NCI-H2196 (cell line): Measurements from ENCODE around the gene UNC5B.

Experiments used
- DNase-seq: peaks from one replicate; lab custom pipeline; 2025; ENCODE audit not compliant: unreplicated experiment; lab: John Stamatoyannopoulos, UW

Gene UNC5B

GRCh38 chr10:71237843-71238623 lies 25.7 kb downstream of the UNC5B start:
- DNase-seq = no peak

DNA sequence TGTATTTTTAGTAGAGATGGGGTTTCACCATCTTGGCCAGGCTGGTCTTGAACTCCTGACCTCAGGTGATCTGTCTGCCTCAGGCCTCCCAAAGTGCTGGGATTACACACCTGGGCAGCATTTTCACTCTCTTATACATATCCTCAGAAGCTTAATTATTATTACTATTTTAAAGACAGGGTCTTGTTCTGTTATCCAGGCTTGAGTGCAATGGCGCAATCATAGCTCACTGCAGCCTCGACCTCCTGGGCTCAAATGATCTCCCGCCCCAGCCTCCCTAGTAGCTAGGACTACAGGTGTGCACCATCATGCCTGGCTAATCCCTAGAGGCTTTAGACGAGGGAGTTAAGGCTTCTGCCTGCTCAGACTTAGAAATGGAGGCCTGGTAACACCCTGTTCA lies 26.3 kb downstream of the UNC5B start:
- DNase-seq = no peak

GRCh38 chr10:71239131-71239915 lies 27.0 kb downstream of the UNC5B start:
- DNase-seq = no peak

- DNase-seq = no peak
Measured at GRCh38 chr10:71239946-71240795, 27.8 kb downstream of the UNC5B start.

- DNase-seq = no peak
Measured at GRCh38 chr10:71241114-71241829, 28.9 kb downstream of the UNC5B start.

DNA sequence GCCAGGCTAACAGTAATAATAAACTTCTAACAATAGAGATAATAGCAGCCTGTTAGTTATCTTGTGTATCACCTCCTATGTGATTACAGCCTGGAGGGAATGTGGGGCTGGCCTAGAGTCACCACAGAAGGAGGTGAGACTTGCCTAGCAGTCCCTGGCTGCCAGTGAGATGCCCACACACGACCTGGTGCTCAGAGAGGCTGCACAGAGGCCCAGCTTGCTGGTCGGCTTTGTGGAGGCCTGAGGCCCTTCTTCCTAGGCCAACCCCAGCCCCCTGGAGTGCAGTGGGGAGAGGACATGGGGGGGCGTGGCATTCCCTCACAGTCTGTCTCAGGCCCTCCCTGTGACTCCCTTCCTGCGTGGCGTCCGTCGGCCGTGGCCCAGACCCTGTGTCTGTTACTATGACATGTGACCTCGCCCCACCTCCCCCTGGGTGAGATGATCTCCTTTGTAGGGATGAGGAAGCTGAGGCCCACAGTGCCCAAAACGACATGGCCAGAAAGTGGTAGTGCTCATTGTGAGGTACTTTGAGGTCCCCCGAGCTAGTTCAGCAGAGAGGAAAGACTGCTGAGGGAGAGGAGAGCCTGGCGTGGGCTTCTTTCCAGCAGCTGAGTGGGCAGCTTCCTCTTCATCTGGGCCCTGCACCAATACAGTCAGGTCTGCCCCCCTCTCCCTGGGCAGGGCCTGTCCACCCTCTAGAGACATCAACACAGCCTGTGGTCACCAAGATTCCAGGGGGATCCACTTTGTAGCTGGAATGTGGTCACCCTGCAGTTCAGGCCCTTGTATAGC lies 29.7 kb downstream of the UNC5B start:
- DNase-seq = no peak

GRCh38 chr10:71242622-71243009 lies 30.2 kb downstream of the UNC5B start:
- DNase-seq = no peak

GRCh38 chr10:71243756-71244395 lies 31.5 kb downstream of the UNC5B start:
- no peak for DNase-seq

- no peak for DNase-seq
Measured at GRCh38 chr10:71244431-71245419, 32.4 kb downstream of the UNC5B start.

- DNase-seq = no peak
Measured at GRCh38 chr10:71245420-71246325, 33.3 kb downstream of the UNC5B start.

- DNase-seq = no peak
Measured at GRCh38 chr10:71246591-71247413, 34.4 kb downstream of the UNC5B start.

DNA sequence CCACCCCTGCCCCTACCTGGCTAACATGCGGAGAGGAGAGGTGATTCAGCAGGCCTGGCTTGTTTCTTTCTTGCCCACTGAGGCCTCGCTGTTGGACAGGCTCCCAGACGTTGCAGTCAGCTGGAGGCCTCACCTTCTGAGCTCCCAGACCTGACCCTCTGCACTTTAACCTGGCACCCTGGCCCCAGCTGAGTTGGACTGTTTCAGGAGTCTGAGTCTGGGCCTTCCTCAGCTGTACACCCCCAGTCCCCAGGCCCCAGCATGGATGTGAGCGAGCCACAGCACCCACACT lies 35.0 kb downstream of the UNC5B start:
- no peak for DNase-seq

GRCh38 chr10:71247804-71248203 lies 35.4 kb downstream of the UNC5B start:
- no peak for DNase-seq

DNA sequence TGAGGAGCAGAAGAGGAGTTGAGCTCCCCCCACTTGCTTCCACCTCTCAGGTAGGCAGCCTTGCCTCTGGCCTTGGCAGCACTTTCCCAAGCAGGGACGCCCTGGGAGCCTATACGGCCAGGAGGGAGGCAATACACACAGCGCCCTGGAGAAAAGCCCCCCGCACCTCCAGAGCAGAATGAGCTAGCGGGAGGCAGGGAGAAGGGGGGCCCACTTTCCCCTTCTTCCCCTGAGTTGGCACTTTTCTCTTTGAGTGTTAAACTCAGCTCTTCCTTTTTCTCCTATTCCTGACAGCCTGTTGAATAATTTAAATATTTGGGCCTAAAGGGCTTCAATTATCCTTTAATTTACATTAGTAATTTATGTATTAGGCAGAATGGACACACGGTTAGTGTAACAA lies 35.8 kb downstream of the UNC5B start:
- DNase-seq = no peak

DNA sequence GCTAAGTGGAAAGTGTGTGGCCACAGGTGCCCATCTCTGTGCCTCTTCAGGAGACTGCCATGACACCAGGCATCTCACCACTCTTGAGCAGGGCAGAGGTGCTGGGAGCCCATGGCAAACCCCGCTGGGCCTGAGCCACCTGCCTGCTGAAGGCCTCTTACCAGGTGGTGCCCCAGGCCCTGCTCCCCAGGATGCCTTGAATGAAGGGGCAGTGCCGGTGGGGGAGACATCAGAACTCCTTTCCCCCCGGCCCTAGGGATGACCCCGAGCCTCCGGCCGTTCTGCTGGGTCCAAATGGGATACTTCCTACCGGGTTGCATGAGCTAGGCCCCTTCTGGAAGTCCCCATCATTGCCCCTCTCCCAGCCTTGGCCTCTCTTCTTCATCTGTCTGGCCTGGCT lies 37.6 kb downstream of the UNC5B start:
- DNase-seq = no peak

- no peak for DNase-seq
Measured at GRCh38 chr10:71250405-71250804, 38.0 kb downstream of the UNC5B start.

GRCh38 chr10:71250842-71251241 lies 38.5 kb downstream of the UNC5B start:
- no peak for DNase-seq
